Measurements from ENCODE around the gene LRMDA. TPM values are rescaled to one million over a fixed set of nuclear protein-coding genes. Genes with fewer than 3 reads are reported as not detected.

LRMDA gene
- total RNA-seq, 2 experiments from 2014 or later, result not detected

GRCh38 chr10:75541411-75541810 is 110.0 kb downstream of the LRMDA start:
- intact Hi-C loops (cut with DNase I, micrococcal nuclease), result no loop called here
- H3K4me3 Mint-ChIP-seq, result no peak overlapping the region

GRCh38 chr10:75542084-75542483 is 110.7 kb downstream of the LRMDA start:
- H3K9me3 Mint-ChIP-seq, result no peaks in the 10 kb centered on the region
- H3K4me3 Mint-ChIP-seq, result no peak overlapping the region
- H3K36me3 Mint-ChIP-seq (ENCODE audit: low read depth), result no peaks in the 10 kb centered on the region
- ATAC-seq (ENCODE audit: poor library complexity), result no peak
- no peaks in the 10 kb centered on the region for H3K4me1 Mint-ChIP-seq (ENCODE audit: low read depth)
- Histone ChIP-seq H3K27me3 (ENCODE audit: control insufficient read depth in 1 of 2, insufficient read depth in 2 of 2, low read length in 2 of 2) (no peaks in the 10 kb centered on the region), H3K36me3 (ENCODE audit: insufficient read depth, low read length) (no peaks in the 10 kb centered on the region), H3K4me3 (ENCODE audit: low read length) (no peak overlapping the region), H3K4me1 (ENCODE audit: insufficient read depth, low read length) (no peaks in the 10 kb centered on the region), H3K9me3 (ENCODE audit: control insufficient read depth in 1 of 2, insufficient read depth in 1 of 2, low read length in 2 of 2) (no peaks in the 10 kb centered on the region), H3K27ac (ENCODE audit: low read depth in 1 of 2, low read length in 2 of 2) (no peak overlapping the region)
- DNase-seq, result no peak
- H3K27me3 Mint-ChIP-seq, result peaks cover 20% of the 10 kb centered on the region
- no peak for TF ChIP-seq CTCF (IDR thresholded peaks at IDR 0.05)
- no peak overlapping the region for H3K27ac Mint-ChIP-seq
- ChIA-PET CTCF (no interaction called here), POLR2A (no interaction called here)
- intact Hi-C loops (cut with DNase I, micrococcal nuclease), result no loop called here

More at GRCh38 chr10:75541411-75541810, 110.0 kb downstream of the LRMDA start:
- Histone ChIP-seq H3K36me3 (ENCODE audit: insufficient read depth, low read length) (no peaks in the 10 kb centered on the region), H3K9me3 (ENCODE audit: control insufficient read depth in 1 of 2, insufficient read depth in 1 of 2, low read length in 2 of 2) (no peaks in the 10 kb centered on the region), H3K4me1 (ENCODE audit: insufficient read depth, low read length) (no peaks in the 10 kb centered on the region), H3K27me3 (ENCODE audit: control insufficient read depth in 1 of 2, insufficient read depth in 2 of 2, low read length in 2 of 2) (no peaks in the 10 kb centered on the region), H3K27ac (ENCODE audit: low read depth in 1 of 2, low read length in 2 of 2) (no peak overlapping the region), H3K4me3 (ENCODE audit: low read length) (no peak overlapping the region)
- Mint-ChIP-seq H3K27me3 (peaks cover 16% of the 10 kb centered on the region), H3K27ac (no peak overlapping the region), H3K4me1 (ENCODE audit: low read depth) (no peaks in the 10 kb centered on the region), H3K9me3 (no peaks in the 10 kb centered on the region), H3K36me3 (ENCODE audit: low read depth) (no peaks in the 10 kb centered on the region)
- ChIA-PET POLR2A (no interaction called here), CTCF (no interaction called here)
- no peak for TF ChIP-seq CTCF (IDR thresholded peaks at IDR 0.05)
- no peak for DNase-seq
- ATAC-seq (ENCODE audit: poor library complexity), result no peak

- H3K4me3 ChIP-seq (ENCODE audit: low read length), result no peak overlapping the region
- no peaks in the 10 kb centered on the region for H3K4me1 Mint-ChIP-seq (ENCODE audit: low read depth)
- H3K4me3 Mint-ChIP-seq, result no peak overlapping the region
- H3K36me3 Mint-ChIP-seq (ENCODE audit: low read depth), result no peaks in the 10 kb centered on the region
- POLR2A ChIA-PET, result no interaction called here
- CTCF ChIA-PET, result no interaction called here
- DNase-seq (no peak), ATAC-seq (ENCODE audit: poor library complexity) (no peak)
- H3K36me3 ChIP-seq (ENCODE audit: insufficient read depth, low read length), result no peaks in the 10 kb centered on the region
- no peaks in the 10 kb centered on the region for H3K9me3 Mint-ChIP-seq
- peaks cover 28% of the 10 kb centered on the region for H3K27me3 Mint-ChIP-seq
- H3K4me1 ChIP-seq (ENCODE audit: insufficient read depth, low read length), result no peaks in the 10 kb centered on the region
- no peaks in the 10 kb centered on the region for H3K9me3 ChIP-seq (ENCODE audit: control insufficient read depth in 1 of 2, insufficient read depth in 1 of 2, low read length in 2 of 2)
- intact Hi-C loops (cut with DNase I, micrococcal nuclease), result no loop called here
- no peak overlapping the region for H3K27ac ChIP-seq (ENCODE audit: low read depth in 1 of 2, low read length in 2 of 2)
- H3K27ac Mint-ChIP-seq, result no peak overlapping the region
- peaks cover 0 to 3% of the 10 kb centered on the region in 2 experiments for H3K27me3 ChIP-seq (ENCODE audit: control insufficient read depth in 1 of 2, insufficient read depth in 2 of 2, low read length in 2 of 2)
- no peak for TF ChIP-seq CTCF (IDR thresholded peaks at IDR 0.05)
Observed at GRCh38 chr10:75542906-75543305, 111.5 kb downstream of the LRMDA start.
